ENCODE data around the gene PSRC1. TPM values are rescaled to one million over a fixed set of nuclear protein-coding genes. Genes with fewer than 3 reads are reported as not detected.

The PSRC1 gene
- total and polyA plus RNA-seq, 2 experiments from 2014 or later = 10.1 to 13.7 TPM

- 84% methylated on average over 12 of the region's 12 CpGs for WGBS (ENCODE audit: low lambda C conversion rate, missing lambda C conversion rate)
- no peak overlapping the region for H3K4me2 ChIP-seq
Measured at GRCh38 chr1:109295712-109296415, 12.9 kb upstream of the PSRC1 start.

GRCh38 chr1:109294481-109294880 lies 11.5 kb upstream of the PSRC1 start:
- H3K79me2 ChIP-seq = no peaks in the 10 kb centered on the region
- 90% methylated on average over 4 of the region's 4 CpGs for WGBS (ENCODE audit: low lambda C conversion rate, missing lambda C conversion rate)
- H3K4me3 ChIP-seq = no peak overlapping the region
- no peak overlapping the region for H2AFZ ChIP-seq
- no peaks in the 10 kb centered on the region for H4K20me1 ChIP-seq (ENCODE audit: insufficient read depth, poor library complexity, severe bottlenecking)
- no peaks in the 10 kb centered on the region for H3K9me2 ChIP-seq (replicated peaks; ENCODE audit: insufficient read depth)
- H3K36me3 ChIP-seq (replicated peaks; ENCODE audit: insufficient read depth, low read depth) = no peaks in the 10 kb centered on the region
- no peaks in the 10 kb centered on the region for H3K9me3 ChIP-seq (ENCODE audit: low read depth)
- no peak for DNase-seq (ENCODE audit: low spot score)
- no peak overlapping the region for H3K4me2 ChIP-seq
- H3K27me3 ChIP-seq = no peaks in the 10 kb centered on the region
- H3K27ac ChIP-seq = no peak overlapping the region
- peaks cover 11% of the 10 kb centered on the region for H3K4me1 ChIP-seq (ENCODE audit: insufficient read depth)
- TF ChIP-seq EZH2phosphoT487 (IDR thresholded peaks at IDR 0.05; ENCODE audit: low read depth, severe bottlenecking, unreplicated experiment) = no peak
- TF ChIP-seq CTCF (IDR thresholded peaks at IDR 0.05; ENCODE audit: poor library complexity) = no peak
- TF ChIP-seq EZH2 (IDR thresholded peaks at IDR 0.05; ENCODE audit: borderline replicate concordance) = no peak

More at GRCh38 chr1:109295712-109296415, 12.9 kb upstream of the PSRC1 start:
- H2AFZ ChIP-seq = no peak overlapping the region
- no peaks in the 10 kb centered on the region for H3K79me2 ChIP-seq
- H3K9me3 ChIP-seq (ENCODE audit: low read depth) = no peaks in the 10 kb centered on the region
- TF ChIP-seq CTCF (IDR thresholded peaks at IDR 0.05; ENCODE audit: poor library complexity) (no peak), EZH2 (IDR thresholded peaks at IDR 0.05; ENCODE audit: borderline replicate concordance) (no peak), EZH2phosphoT487 (IDR thresholded peaks at IDR 0.05; ENCODE audit: low read depth, severe bottlenecking, unreplicated experiment) (no peak)
- H3K27ac ChIP-seq = no peak overlapping the region
- no peaks in the 10 kb centered on the region for H4K20me1 ChIP-seq (ENCODE audit: insufficient read depth, poor library complexity, severe bottlenecking)
- no peak overlapping the region for H3K4me3 ChIP-seq
- DNase-seq (ENCODE audit: low spot score) = no peak
- H3K27me3 ChIP-seq = no peaks in the 10 kb centered on the region
- H3K36me3 ChIP-seq (replicated peaks; ENCODE audit: insufficient read depth, low read depth) = no peaks in the 10 kb centered on the region
- H3K9me2 ChIP-seq (replicated peaks; ENCODE audit: insufficient read depth) = no peaks in the 10 kb centered on the region
- H3K4me1 ChIP-seq (ENCODE audit: insufficient read depth) = peaks cover 16% of the 10 kb centered on the region

- Histone ChIP-seq H3K4me2 (no peak overlapping the region), H3K27me3 (no peaks in the 10 kb centered on the region), H3K9me3 (ENCODE audit: low read depth) (no peaks in the 10 kb centered on the region), H2AFZ (no peak overlapping the region), H3K27ac (no peak overlapping the region), H4K20me1 (ENCODE audit: insufficient read depth, poor library complexity, severe bottlenecking) (no peaks in the 10 kb centered on the region), H3K36me3 (replicated peaks; ENCODE audit: insufficient read depth, low read depth) (no peaks in the 10 kb centered on the region), H3K9me2 (replicated peaks; ENCODE audit: insufficient read depth) (no peaks in the 10 kb centered on the region), H3K4me3 (no peak overlapping the region), H3K4me1 (ENCODE audit: insufficient read depth) (no peaks in the 10 kb centered on the region), H3K79me2 (no peaks in the 10 kb centered on the region)
- DNase-seq (ENCODE audit: low spot score) = no peak
- no peak for TF ChIP-seq EZH2 (IDR thresholded peaks at IDR 0.05; ENCODE audit: borderline replicate concordance)
- TF ChIP-seq CTCF (IDR thresholded peaks at IDR 0.05; ENCODE audit: poor library complexity) = no peak
- no peak for TF ChIP-seq EZH2phosphoT487 (IDR thresholded peaks at IDR 0.05; ENCODE audit: low read depth, severe bottlenecking, unreplicated experiment)
- WGBS (ENCODE audit: low lambda C conversion rate, missing lambda C conversion rate) = 77% methylated on average over 2 of the region's 2 CpGs
Measured at GRCh38 chr1:109293026-109293425, 10.1 kb upstream of the PSRC1 start.
